HG03045 (cell line): Measurements from ENCODE around the gene SHQ1.
"Not testable (repeated sequence)": the region's sequence is repeated elsewhere in the genome, so short reads cannot be mapped to it uniquely, and the experiment has no call there.

Experiments
- ATAC-seq: cut with Tn5 transposase; IDR thresholded peaks from one replicate; pipeline ENCODE4 v1.9.1; 2021; ENCODE audit warnings: mild to moderate bottlenecking, moderate library complexity; ENCODE audit not compliant: unreplicated experiment

Gene SHQ1

GRCh38 chr3:72722930-72723726 lies 125.1 kb downstream of the SHQ1 start:
- ATAC-seq, result peak; percentile 50

- no peak for ATAC-seq
Measured at GRCh38 chr3:72721683-72722381, 126.4 kb downstream of the SHQ1 start.

- no peak for ATAC-seq
Measured at GRCh38 chr3:72720566-72720965, 127.7 kb downstream of the SHQ1 start.

DNA sequence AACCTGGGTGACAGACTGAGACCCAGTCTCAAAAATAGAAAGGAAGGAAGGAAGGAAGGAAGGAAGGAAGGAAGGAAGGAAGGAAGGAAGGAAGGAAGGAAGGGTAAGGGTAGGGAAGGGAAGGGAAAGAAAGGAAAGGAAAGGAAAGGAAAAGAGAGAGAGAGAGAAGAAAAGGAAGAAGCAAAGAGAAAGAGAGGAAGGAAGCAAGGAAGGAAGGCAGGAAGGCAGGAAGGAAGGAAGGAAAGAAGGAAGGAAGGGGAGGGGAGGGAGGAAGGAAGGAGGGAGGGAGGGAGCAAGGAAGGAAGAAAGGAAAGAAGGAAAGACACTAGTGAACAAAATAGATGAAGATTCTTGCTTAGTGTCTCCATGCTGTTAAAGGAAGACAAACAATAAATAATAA lies 129.1 kb downstream of the SHQ1 start:
- ATAC-seq, result no peak

DNA sequence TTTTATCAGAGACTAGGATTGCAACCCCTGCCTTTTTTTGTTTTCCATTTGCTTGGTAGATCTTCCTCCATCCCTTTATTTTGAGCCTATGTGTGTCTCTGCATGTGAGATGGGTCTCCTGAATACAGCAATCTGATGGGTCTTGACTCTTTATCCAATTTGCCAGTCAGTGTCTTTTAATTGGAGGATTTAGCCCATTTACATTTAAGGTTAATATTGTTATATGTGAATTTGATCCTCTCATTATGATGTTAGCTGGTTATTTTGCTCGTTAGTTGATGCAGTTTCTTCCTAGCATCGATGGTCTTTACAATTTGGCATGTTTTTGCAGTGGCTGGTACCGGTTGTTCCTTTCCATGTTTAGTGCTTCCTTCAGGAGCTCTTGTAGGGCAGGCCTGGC lies 134.1 kb downstream of the SHQ1 start:
- not testable (repeated sequence) for ATAC-seq

DNA sequence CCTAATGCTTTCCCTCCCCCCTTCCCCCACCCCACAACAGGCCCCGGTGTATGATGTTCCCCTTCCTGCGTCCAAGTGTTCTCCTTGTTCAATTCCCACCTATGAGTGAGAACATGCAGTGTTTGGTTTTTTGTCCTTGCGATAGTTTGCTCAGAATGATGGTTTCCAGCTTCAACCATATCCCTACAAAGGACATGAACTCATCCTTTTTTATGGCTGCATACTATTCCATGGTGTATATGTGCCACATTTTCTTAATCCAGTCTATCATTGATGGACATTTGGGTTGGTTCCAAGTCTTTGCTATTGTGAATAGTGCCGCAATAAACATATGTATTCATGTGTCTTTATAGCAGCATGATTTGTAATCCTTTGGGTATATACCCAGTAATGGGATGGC lies 137.8 kb downstream of the SHQ1 start:
- not testable (repeated sequence) for ATAC-seq

- ATAC-seq, result no peak
Measured at GRCh38 chr3:72708441-72708840, 139.8 kb downstream of the SHQ1 start.

- ATAC-seq, result no peak
Measured at GRCh38 chr3:72702997-72703396, 145.2 kb downstream of the SHQ1 start.

DNA sequence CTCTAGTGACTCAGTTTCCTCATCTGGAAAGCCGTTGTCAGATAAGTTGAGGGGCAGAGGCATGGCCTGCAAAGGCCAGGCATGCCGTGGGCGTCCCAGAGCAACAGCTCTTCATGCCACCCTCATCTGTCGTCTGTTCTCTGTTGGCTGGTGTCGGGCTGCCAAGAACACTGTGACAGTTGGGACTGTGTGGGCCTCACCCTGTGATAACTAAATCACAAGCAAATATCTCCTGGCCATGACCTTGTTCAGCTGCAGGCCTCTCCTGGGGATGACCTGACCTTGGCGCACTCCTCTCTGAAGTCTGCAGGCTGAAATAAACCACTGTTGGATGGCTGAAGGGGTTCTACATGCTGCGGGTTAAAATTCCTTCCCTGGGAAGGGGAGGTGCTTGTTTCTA lies 145.9 kb downstream of the SHQ1 start:
- no peak for ATAC-seq

DNA sequence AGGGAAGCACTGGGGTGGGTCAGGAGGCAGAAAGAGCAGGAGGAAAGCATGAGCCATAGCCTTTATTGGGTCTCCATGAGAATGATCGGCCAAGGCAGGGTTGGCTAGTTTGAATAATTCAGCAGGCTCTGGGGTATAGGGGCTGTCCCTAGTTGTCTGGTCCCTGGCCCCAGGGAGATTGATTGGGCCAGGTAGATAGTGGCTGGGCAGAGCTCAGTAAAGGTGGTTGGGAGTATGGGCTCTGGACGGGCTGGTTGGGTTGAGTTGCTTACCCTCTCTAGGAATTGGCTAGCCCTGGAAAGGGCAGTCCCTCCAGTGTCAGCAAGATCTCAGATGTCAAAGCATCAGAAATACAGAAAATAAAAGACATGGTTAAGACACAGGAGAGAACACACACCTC lies 148.1 kb downstream of the SHQ1 start:
- no peak for ATAC-seq

DNA sequence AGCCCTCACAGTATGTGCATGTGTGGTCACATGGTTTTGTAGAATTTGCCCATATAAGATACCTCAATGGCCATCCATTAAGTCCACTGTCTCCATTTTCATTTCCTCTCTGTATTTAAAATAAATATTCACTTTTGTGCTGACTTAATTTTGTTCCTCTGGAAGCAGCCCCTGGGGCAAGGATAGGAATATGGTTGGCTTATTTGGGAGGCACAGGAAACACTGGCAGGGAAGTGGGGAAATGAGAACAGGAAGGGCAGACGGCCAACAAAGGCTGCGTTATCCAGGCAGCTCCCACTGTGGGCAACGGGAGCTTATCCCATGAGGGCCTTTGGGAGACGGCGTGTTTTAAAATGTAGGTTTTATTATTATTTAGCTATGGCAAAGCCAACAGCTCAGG lies 148.6 kb downstream of the SHQ1 start:
- no peak for ATAC-seq
